Prostate gland (tissue), 2 donors: ENCODE measurements around the gene FRMD5. TPM values are rescaled to one million over a fixed set of nuclear protein-coding genes. Genes with fewer than 3 reads are reported as not detected.

ENCODE experiments used
- DNase-seq: peaks from one replicate; pipeline ENCODE4 v3.0.0-alpha.2; 2019; ENCODE audit warnings: low spot score
- H3K27ac ChIP-seq, 2 donors: fragments of 200-600 bp; sonication (generic); 2 replicates each; pipeline ENCODE4 v1.5.1; 2017 to 2019
- H3K27me3 ChIP-seq: fragments of 200-600 bp; sonication (generic); replicated peaks from 2 replicates; pipeline ENCODE4 v1.5.1; 2019; ENCODE audit not compliant: insufficient read depth
- H3K36me3 ChIP-seq, 2 donors: fragments of 200-600 bp; sonication (generic); 1 replicate in 1 of 2; 2 replicates in 1 of 2; pipeline versions ENCODE4 v1.5.1 to v1.8.1; 2017 to 2019
- H3K4me1 ChIP-seq: fragments of 200-600 bp; sonication (generic); replicated peaks from 2 replicates; pipeline ENCODE4 v1.5.1; 2019
- H3K4me3 ChIP-seq, 2 donors: fragments of 200-600 bp; sonication (generic); 2 replicates each; pipeline ENCODE4 v1.5.1; 2017 to 2019
- H3K9me3 ChIP-seq: fragments of 200-600 bp; sonication (generic); 2 replicates; pipeline ENCODE4 v1.5.1; 2017
- POLR2A ChIP-seq: fragments of 450-650 bp; IDR thresholded peaks from one replicate; pipeline ENCODE4 v1.6.1; 2016; ENCODE audit warnings: antibody characterized with exemption, mild to moderate bottlenecking
- POLR2AphosphoS5 ChIP-seq: sonication (generic); formaldehyde crosslinking; IDR thresholded peaks from one replicate; pipeline ENCODE4 v1.6.1; 2017; ENCODE audit warnings: antibody characterized with exemption
- WGBS: methylation state at CpG from one replicate; pipeline ENCODE4 v1.1.5; 2018; 5-methylcytosine and 5-hydroxymethylcytosine counted together
- intact Hi-C: fragments of 100-400 bp; cut with DNase I; formaldehyde crosslinking; loops from one replicate; pipeline ENCODE4 v1.14.2; 2022
- total RNA-seq, 2 donors: library from RNA; depleted of rRNA; stranded (reverse); fragments of >200 nt; gene quantifications; one replicate each; pipeline ENCODE4 v1.1.0, GENCODE V29; 2016
- TF ChIP-seq, protein P1 (sequence below), 4 experiments: fragments of 200-600 bp in 2 of 4; fragments of 450-650 bp in 2 of 4; sonication (generic) in 2 of 4; IDR thresholded peaks; 1 replicate in 3 of 4; 2 replicates in 1 of 4; pipeline ENCODE4 v1.5.1; 2016 to 2019; ENCODE audit warnings: antibody characterized with exemption in 4 of 4, mild to moderate bottlenecking in 2 of 4, moderate library complexity in 2 of 4

Gene FRMD5
- total RNA-seq, 2 donors from 2014 or later = 0.36 to 8.1 TPM

DNA sequence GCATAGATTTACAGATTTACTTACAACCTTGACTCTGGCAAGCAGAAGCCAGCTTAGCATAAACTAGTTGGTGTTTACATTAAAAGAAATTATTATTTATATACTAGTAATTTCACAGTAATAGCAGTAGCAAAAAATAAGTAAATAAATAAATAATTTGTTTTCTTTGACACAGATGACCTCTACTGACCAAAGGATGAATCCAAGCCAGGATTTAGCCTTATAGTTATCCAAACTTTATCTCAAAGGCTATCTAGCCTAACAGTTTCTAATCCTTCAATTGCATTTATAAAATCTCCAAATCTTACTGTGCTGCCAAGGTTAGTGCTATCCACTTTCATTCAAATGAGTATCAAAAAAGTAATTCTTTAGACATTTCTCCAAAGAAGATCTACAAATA lies 64.3 kb downstream of the FRMD5 start:
- Histone ChIP-seq H3K9me3 (no peaks in the 10 kb centered on the region), H3K4me1 (no peaks in the 10 kb centered on the region), H3K36me3 (no peaks in the 10 kb centered on the region), H3K27me3 (no peaks in the 10 kb centered on the region), H3K27ac (no peak overlapping the region), H3K4me3 (no peak overlapping the region)
- DNase-seq = no peak
- intact Hi-C loops = no loop called here
- TF ChIP-seq, protein P1, sequence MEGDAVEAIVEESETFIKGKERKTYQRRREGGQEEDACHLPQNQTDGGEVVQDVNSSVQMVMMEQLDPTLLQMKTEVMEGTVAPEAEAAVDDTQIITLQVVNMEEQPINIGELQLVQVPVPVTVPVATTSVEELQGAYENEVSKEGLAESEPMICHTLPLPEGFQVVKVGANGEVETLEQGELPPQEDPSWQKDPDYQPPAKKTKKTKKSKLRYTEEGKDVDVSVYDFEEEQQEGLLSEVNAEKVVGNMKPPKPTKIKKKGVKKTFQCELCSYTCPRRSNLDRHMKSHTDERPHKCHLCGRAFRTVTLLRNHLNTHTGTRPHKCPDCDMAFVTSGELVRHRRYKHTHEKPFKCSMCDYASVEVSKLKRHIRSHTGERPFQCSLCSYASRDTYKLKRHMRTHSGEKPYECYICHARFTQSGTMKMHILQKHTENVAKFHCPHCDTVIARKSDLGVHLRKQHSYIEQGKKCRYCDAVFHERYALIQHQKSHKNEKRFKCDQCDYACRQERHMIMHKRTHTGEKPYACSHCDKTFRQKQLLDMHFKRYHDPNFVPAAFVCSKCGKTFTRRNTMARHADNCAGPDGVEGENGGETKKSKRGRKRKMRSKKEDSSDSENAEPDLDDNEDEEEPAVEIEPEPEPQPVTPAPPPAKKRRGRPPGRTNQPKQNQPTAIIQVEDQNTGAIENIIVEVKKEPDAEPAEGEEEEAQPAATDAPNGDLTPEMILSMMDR (IDR thresholded peaks at IDR 0.05) = no peak
- TF ChIP-seq POLR2A (no peak), POLR2AphosphoS5 (no peak)

DNA sequence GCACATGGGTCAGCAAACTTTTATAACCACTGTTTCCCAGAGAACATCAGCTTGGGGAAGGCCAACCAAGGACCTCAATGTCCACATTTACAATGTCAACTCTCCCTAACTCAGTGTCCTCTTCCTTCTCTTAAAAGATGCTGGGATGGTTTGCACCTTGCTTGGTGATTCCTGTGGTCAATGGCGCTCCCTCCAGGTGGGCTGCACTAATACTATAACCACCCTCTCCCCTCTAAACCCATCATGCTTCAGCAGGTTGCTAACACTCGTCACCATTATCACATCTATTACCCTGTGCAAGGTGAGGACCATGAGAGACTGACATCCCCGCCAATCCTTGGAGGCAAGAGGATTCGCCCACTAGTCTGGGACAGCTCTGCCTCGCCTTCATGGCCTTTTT lies 65.2 kb downstream of the FRMD5 start:
- no peak overlapping the region for H3K27ac ChIP-seq
- DNase-seq = no peak
- intact Hi-C loops = no loop called here
- H3K4me1 ChIP-seq = no peaks in the 10 kb centered on the region
- no peaks in the 10 kb centered on the region for H3K27me3 ChIP-seq
- WGBS = 89% methylated on average over 5 of the region's 5 CpGs
- no peak overlapping the region for H3K4me3 ChIP-seq
- no peaks in the 10 kb centered on the region for H3K36me3 ChIP-seq
- no peaks in the 10 kb centered on the region for H3K9me3 ChIP-seq
- TF ChIP-seq POLR2AphosphoS5 (no peak), POLR2A (no peak)
- TF ChIP-seq, protein P1 (IDR thresholded peaks at IDR 0.05) = no peak

DNA sequence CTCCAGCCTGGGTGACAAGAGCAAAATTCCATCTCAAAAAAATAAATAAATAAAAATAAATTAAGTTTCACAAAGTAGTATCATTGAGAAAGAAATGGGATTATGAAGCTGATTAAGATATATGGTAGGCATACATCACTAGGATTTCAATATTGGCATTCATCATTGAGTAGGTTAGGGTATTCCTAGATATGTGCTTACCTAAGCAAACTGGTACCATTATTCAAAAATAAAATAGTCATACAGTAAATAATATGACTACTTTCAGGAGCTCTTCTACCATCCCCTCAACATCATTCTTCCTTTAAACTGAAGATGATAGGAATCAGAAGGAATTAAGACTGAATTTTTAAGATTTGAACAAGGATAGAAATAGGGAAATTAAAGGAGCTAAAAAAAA lies 66.6 kb downstream of the FRMD5 start:
- Histone ChIP-seq H3K9me3 (no peaks in the 10 kb centered on the region), H3K4me3 (no peak overlapping the region), H3K27me3 (no peaks in the 10 kb centered on the region), H3K27ac (no peak overlapping the region), H3K36me3 (no peaks in the 10 kb centered on the region), H3K4me1 (no peaks in the 10 kb centered on the region)
- no peak for DNase-seq
- intact Hi-C loops = no loop called here
- TF ChIP-seq POLR2A (no peak), POLR2AphosphoS5 (no peak)
- TF ChIP-seq, protein P1 (IDR thresholded peaks at IDR 0.05) = no peak

DNA sequence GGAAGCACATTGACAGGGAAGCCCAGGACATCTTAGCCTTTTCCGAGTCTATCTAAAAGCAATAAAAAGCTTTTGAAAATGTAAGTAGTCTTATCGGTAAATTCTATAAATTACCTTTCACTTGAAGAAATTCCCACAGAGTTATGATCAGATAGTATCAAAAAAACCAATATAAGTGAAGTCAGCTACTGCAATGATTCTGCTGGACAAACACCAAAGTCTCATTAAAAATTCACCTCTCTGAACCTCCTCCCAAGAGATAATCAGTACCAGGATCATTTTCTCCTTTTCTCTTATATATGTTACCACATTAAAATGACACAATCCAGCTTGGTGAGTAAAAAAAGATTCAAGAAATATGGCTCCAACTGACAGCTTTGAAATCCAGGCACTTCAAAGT lies 69.2 kb downstream of the FRMD5 start:
- no peak for TF ChIP-seq POLR2A
- TF ChIP-seq, protein P1 (IDR thresholded peaks at IDR 0.05) = no peak
- no peak for TF ChIP-seq POLR2AphosphoS5
- Histone ChIP-seq H3K27ac (no peak overlapping the region), H3K4me3 (no peak overlapping the region), H3K27me3 (no peaks in the 10 kb centered on the region), H3K9me3 (no peaks in the 10 kb centered on the region), H3K36me3 (no peaks in the 10 kb centered on the region), H3K4me1 (no peaks in the 10 kb centered on the region)
- no peak for DNase-seq
- intact Hi-C loops = no loop called here
- WGBS = 26% methylated on average over 2 of the region's 2 CpGs

DNA sequence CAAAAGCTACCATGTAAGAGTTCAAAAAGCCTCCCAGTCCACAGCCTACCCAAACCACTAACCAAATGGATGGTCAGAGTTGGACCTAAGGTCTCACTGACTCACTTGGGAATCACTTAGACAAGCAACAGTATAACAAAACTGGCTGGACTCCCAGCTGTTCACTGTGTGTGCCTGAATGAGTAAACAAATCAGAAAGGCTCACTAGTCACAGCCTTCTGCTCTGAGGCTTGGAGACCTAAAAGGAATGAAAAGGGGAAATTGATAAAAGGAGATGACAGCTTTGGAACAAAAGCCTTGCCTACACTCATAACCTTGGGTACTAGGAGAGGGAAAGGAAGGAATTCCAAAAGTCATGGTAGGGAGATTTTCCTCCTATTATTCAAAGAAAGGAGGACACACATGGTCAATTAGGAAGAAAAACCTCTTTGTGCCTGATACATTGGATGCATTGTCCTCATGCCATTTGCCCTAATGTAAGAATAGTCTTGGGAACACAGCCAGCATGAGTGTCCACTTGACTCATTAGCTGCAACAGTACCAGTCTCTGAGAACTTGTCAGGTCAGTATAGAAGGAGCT lies 92.3 kb downstream of the FRMD5 start:
- Histone ChIP-seq H3K36me3 (no peaks in the 10 kb centered on the region), H3K27ac (peak overlapping the region in 1 of 2 donors; percentile 50), H3K4me1 (no peaks in the 10 kb centered on the region), H3K9me3 (no peaks in the 10 kb centered on the region), H3K4me3 (no peak overlapping the region), H3K27me3 (no peaks in the 10 kb centered on the region)
- peak; percentile 63 for DNase-seq
- intact Hi-C loops = no loop called here
- TF ChIP-seq, protein P1 (IDR thresholded peaks at IDR 0.05) = no peak
- TF ChIP-seq POLR2A (no peak), POLR2AphosphoS5 (peak; percentile 43)
